HG03280 (cell line): ENCODE data around the gene PHACTR3.

Source experiments
- ATAC-seq: cut with Tn5 transposase; IDR thresholded peaks from one replicate; pipeline ENCODE4 v1.9.1; 2021; ENCODE audit warnings: mild to moderate bottlenecking, moderate library complexity; ENCODE audit not compliant: unreplicated experiment

PHACTR3 gene

DNA sequence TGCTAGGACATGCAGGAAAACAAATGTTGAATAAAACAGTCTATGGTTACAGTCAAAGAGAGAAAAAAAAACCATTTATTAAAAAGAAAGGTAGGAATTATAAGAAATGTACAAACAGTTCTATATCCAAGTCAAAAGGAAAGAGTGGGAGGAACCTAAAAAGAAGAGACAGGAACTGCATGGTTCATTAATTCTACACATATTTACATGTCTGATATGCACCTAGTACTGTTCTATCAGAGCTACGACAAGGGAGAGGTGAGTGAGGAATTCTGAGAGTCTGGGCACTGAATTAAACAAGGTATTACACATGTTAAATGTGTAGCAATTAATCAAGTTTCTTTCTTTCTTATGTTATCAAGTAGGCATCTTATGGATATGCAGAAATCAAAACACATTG is 287.2 kb downstream of the PHACTR3 start:
- ATAC-seq: no peak

DNA sequence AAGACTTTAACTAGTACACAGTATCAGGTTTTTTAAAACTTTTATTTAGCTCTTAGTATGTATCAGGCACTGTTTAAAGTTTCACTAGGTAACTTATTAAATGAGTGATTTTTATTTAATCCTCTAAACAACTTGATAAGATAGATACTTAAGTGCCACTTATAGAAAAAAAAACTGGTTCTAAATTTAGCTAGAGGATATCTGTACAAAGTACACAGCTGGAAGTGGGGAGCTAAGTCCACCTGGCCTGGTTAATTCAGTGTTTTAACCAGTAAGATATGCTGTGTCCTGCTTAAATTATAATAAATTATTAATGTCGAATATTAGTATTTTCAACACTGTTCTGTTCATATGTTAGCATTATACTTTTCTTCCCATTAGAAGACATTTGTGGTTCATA is 291.6 kb downstream of the PHACTR3 start:
- no peak for ATAC-seq
